Urinary bladder (tissue), 4 donors: Measurements from ENCODE around the gene CHIC2. TPM values are rescaled to one million over a fixed set of nuclear protein-coding genes. Genes with fewer than 3 reads are reported as not detected.
"Not testable (repeated sequence)": the region's sequence is repeated elsewhere in the genome, so short reads cannot be mapped to it uniquely, and the experiment has no call there.

Experiments used
- DNase-seq: peaks from one replicate; pipeline ENCODE4 v3.0.0-alpha.2; 2015; ENCODE audit errors: extremely low spot score
- H3K27ac ChIP-seq: one replicate; pipeline ENCODE4 v1.5.1; 2013; ENCODE audit warnings: low read depth, mild to moderate bottlenecking, moderate library complexity
- H3K36me3 ChIP-seq: one replicate; pipeline ENCODE4 v1.6.1; 2013; ENCODE audit warnings: mild to moderate bottlenecking, moderate library complexity; ENCODE audit not compliant: insufficient read depth
- H3K4me1 ChIP-seq: one replicate; pipeline ENCODE4 v1.6.1; 2013; ENCODE audit warnings: mild to moderate bottlenecking, moderate library complexity; ENCODE audit not compliant: insufficient read depth
- H3K4me3 ChIP-seq: one replicate; pipeline ENCODE4 v1.5.1; 2013; ENCODE audit warnings: low read depth, low read length
- WGBS: extraction: QIAGEN DNeasy Blood & Tissue Kit; methylation state at CpG from one replicate; pipeline ENCODE4 v1.1.7; 2013; 5-methylcytosine and 5-hydroxymethylcytosine counted together
- polyA plus RNA-seq: library from polyadenylated mRNA; stranded (reverse); fragments of 200-250 nt; gene quantifications from one replicate; pipeline ENCODE4 v1.2.3, GENCODE V29; 2013
- total RNA-seq: library from RNA; depleted of rRNA; stranded (reverse); fragments of >200 nt; gene quantifications from one replicate; pipeline ENCODE4 v1.2.3, GENCODE V29; 2014
- donor health status: healthy with polysubstance abuse.
- donor health status: healthy.

CHIC2 gene
- total and polyA plus RNA-seq, 2 donors = 27.3 to 39.5 TPM

GRCh38 chr4:54061067-54061466 is 3.3 kb downstream of the CHIC2 start:
- Histone ChIP-seq H3K4me3 (no peak overlapping the region), H3K36me3 (no peaks in the 10 kb centered on the region), H3K4me1 (no peaks in the 10 kb centered on the region), H3K27ac (no peak overlapping the region)
- WGBS = 72% methylated on average over 3 of the region's 3 CpGs
- no peak for DNase-seq

DNA sequence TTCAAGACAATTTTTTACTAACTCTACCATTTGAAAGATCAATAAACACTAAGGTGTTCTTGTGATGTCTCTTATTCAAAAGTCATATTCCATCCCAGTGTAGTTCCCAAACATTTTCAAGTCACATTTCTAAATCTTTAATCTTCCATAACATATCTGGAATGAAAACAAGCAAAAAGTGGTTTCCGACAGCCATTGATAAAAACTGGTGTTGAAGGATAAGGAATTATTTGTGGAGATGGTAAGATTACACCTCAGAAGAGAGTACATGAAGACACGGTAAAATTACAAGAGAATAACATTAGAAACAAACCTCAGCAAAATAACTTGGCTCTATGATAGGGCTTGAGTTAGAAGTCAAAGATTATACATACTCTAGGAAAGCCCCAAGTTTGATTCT is 4.3 kb downstream of the CHIC2 start:
- WGBS = 41% methylated on average over 2 of the region's 2 CpGs
- Histone ChIP-seq H3K36me3 (no peaks in the 10 kb centered on the region), H3K4me3 (no peak overlapping the region), H3K4me1 (no peaks in the 10 kb centered on the region), H3K27ac (no peak overlapping the region)
- no peak for DNase-seq

DNA sequence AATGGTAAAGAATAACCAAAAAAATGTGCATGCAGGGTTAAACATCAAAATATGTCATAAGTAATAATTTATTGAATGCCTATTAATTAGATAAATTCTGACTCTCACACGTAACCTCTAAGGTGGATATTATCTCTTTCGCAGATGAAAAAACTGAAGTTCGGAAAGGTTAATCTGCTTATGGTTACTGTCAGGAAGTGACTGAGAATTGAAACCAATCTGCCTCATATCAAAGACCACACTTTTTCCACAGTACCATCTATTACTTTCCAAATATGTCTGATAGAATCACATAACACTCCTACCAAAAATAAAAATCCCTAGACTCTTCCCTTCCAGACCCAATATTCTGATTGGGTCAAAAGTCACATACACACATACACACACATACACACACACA is 6.2 kb downstream of the CHIC2 start:
- Histone ChIP-seq H3K27ac (no peak overlapping the region), H3K4me1 (no peaks in the 10 kb centered on the region), H3K36me3 (no peaks in the 10 kb centered on the region), H3K4me3 (no peak overlapping the region)
- whole genome bisulfite sequencing = 76% methylated on average over 3 of the region's 3 CpGs
- no peak for DNase-seq

DNA sequence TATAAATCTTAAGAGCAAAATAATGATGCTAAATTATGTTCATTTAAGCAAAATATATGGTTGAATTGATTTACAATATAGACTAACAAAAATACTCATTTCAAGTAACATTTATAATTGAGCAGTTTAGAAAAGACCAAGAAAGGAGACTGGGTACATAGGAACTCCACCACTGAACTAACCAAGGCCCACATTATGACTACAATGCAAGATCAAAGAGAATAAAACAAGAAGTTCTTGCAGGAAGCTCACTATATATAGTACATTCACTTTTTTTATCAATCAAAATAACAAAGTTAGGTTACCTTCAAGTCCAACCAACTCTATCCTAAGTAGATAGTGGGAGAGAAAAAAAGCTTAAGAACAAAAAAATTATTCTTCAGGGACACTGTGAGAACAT is 8.0 kb downstream of the CHIC2 start:
- Histone ChIP-seq H3K4me3 (no peak overlapping the region), H3K36me3 (no peaks in the 10 kb centered on the region), H3K4me1 (no peaks in the 10 kb centered on the region), H3K27ac (no peak overlapping the region)
- no peak for DNase-seq

- Histone ChIP-seq H3K36me3 (no peaks in the 10 kb centered on the region), H3K27ac (no peak overlapping the region), H3K4me1 (no peaks in the 10 kb centered on the region), H3K4me3 (no peak overlapping the region)
- WGBS = 97% methylated on average over 1 of the region's 1 CpG
- DNase-seq = no peak
These were observed 8.9 kb downstream of the CHIC2 start for GRCh38 chr4:54055494-54055893.

GRCh38 chr4:54054501-54054900 is 9.9 kb downstream of the CHIC2 start:
- Histone ChIP-seq H3K4me3 (no peak overlapping the region), H3K4me1 (no peaks in the 10 kb centered on the region)
- WGBS = 96% methylated on average over 2 of the region's 2 CpGs

DNA sequence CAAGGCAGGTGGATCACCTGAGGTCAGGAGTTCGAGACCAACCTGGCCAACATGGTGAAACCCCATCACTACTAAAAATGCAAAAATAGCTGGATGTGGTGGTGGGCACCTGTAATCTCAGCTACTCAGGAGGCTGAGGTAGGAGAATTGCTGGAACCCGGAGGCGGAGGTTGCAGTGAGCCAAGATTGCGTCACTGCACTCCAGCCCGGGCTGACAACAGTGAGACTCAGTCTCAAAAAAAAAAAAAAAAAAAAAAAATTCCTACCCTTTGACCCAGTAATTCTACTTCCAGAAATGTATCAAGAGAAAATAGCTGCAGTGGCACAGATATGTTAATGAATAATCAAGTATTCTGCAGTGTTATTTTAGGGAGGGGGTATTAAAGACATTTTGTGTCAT is 11.1 kb downstream of the CHIC2 start:
- WGBS = 91% methylated on average over 5 of the region's 5 CpGs
- H3K36me3 ChIP-seq, H3K4me1 ChIP-seq, H3K27ac ChIP-seq, H3K4me3 ChIP-seq, DNase-seq: not testable (repeated sequence)

More at GRCh38 chr4:54054501-54054900, 9.9 kb downstream of the CHIC2 start:
- Histone ChIP-seq H3K27ac (no peak overlapping the region), H3K36me3 (no peaks in the 10 kb centered on the region)
- DNase-seq = no peak

- H3K27ac ChIP-seq = no peak overlapping the region
- WGBS = 24% methylated on average over 1 of the region's 1 CpG
- H3K4me1 ChIP-seq = no peaks in the 10 kb centered on the region
- H3K4me3 ChIP-seq = no peak overlapping the region
- no peak for DNase-seq
- H3K36me3 ChIP-seq = no peaks in the 10 kb centered on the region
These were observed 14.0 kb downstream of the CHIC2 start for GRCh38 chr4:54050214-54050904.

GRCh38 chr4:54043630-54044029 is 20.8 kb downstream of the CHIC2 start:
- not testable (repeated sequence) for DNase-seq, H3K36me3 ChIP-seq, H3K4me1 ChIP-seq, H3K27ac ChIP-seq, H3K4me3 ChIP-seq
- whole genome bisulfite sequencing = 90% methylated on average over 2 of the region's 4 CpGs

GRCh38 chr4:54041933-54042332 is 22.5 kb downstream of the CHIC2 start:
- DNase-seq = no peak
- 86% methylated on average over 2 of the region's 2 CpGs for WGBS
- no peak overlapping the region for H3K4me3 ChIP-seq

DNA sequence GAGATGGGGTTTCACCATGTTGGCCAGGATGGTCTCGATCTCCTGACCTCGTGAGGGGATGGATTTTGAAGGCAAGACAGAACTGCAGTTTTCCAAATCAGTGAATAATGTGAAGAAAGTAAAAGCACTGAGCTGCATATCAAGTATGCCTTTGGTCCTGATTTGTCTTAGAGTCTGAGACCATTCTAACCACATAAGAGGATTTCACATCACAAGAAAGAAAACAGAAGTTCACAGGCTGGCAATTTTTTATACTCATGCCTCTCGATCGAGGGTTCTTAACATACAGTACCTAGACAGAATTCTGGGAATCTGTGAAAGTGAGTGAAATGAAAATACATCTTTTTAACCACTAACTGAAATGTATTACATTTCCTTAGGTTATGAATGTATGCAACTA is 23.3 kb downstream of the CHIC2 start:
- 90% methylated on average over 4 of the region's 4 CpGs for WGBS
- H3K4me3 ChIP-seq = no peak overlapping the region
- H3K27ac ChIP-seq = no peak overlapping the region
- H3K4me1 ChIP-seq = no peaks in the 10 kb centered on the region
- no peak for DNase-seq
- no peaks in the 10 kb centered on the region for H3K36me3 ChIP-seq

More at GRCh38 chr4:54041933-54042332, 22.5 kb downstream of the CHIC2 start:
- H3K4me1 ChIP-seq = no peaks in the 10 kb centered on the region
- no peak overlapping the region for H3K27ac ChIP-seq
- no peaks in the 10 kb centered on the region for H3K36me3 ChIP-seq

DNA sequence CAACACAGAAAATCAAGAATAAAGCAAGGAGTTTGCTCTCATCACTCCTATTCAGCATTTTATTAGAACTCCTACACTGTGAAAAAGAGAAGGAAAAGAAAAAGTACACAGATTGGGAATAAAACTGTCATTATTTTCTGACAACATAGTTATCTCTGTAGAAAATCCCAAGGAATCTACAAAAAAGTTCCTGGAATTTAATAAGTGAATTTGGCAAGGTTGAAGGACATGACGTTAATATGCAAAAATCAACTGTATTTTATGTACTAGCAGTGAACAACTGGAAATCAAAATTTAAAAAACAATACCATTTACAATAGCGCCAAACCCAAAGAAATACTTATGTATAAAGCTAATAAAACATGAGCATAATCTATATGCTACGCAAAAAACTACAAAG is 26.3 kb downstream of the CHIC2 start:
- no peak for DNase-seq
- H3K27ac ChIP-seq = no peak overlapping the region
- H3K4me1 ChIP-seq = no peaks in the 10 kb centered on the region
- WGBS = 83% methylated on average over 3 of the region's 3 CpGs
- no peak overlapping the region for H3K4me3 ChIP-seq
- H3K36me3 ChIP-seq = no peaks in the 10 kb centered on the region

DNA sequence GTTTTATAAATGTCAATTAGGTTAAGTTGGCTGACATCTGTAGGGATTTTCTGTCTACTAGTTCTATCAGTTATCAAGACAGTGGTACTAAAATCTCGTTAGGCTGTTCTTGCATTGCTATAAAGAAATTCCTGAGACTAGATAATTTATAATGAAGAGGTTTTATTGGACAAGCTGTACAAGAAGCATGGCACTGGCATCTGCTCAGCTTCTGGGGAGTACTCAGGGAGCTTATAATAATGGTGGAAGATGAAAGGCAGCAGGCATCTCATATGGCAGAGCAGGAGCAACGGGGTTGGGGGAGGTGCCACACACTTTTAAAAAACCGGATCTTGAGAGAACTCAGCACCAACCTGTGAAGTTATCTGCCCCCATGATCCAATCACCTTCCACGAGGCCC is 28.2 kb downstream of the CHIC2 start:
- 77% methylated on average over 4 of the region's 4 CpGs for WGBS
- no peaks in the 10 kb centered on the region for H3K4me1 ChIP-seq

DNA sequence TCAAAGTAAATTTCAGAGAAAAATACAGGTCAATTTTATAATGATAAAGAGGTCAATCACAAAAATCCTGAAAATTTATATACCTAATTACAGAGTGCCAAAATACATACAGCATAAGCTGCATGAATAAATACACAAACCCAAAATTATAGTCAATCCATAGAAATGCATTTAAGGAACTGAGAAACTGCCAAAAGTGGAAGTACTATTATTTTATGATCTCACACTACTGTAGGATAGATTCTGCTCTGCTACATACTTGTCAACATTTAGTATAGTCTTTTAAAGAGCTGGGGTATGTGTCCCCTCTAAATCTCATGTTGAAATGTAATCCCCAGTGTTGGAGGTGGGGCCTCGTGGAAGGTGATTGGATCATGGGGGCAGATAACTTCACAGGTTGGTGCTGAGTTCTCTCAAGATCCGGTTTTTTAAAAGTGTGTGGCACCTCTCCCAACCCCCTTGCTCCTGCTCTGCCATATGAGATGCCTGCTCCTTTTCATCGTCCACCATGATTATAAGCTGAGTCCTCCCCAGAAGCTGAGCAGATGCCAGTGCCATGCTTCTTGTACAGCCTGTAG is 31.8 kb downstream of the CHIC2 start:
- H3K36me3 ChIP-seq = no peaks in the 10 kb centered on the region
- H3K4me1 ChIP-seq = no peaks in the 10 kb centered on the region
- 73% methylated on average over 3 of the region's 3 CpGs for WGBS
- no peak overlapping the region for H3K27ac ChIP-seq
- no peak overlapping the region for H3K4me3 ChIP-seq
- no peak for DNase-seq

More for the DNA sequence above, 28.2 kb downstream of the CHIC2 start:
- Histone ChIP-seq H3K4me3 (no peak overlapping the region), H3K27ac (no peak overlapping the region), H3K36me3 (no peaks in the 10 kb centered on the region)
- DNase-seq = no peak
